ENCODE measurements around the gene CREB3L4.

Gene CREB3L4

GRCh38 chr1:153977250-153978240 lies 9.8 kb downstream of the CREB3L4 start, which contains the start of gene JTB (continued):
- TF ChIP-seq, protein P1, sequence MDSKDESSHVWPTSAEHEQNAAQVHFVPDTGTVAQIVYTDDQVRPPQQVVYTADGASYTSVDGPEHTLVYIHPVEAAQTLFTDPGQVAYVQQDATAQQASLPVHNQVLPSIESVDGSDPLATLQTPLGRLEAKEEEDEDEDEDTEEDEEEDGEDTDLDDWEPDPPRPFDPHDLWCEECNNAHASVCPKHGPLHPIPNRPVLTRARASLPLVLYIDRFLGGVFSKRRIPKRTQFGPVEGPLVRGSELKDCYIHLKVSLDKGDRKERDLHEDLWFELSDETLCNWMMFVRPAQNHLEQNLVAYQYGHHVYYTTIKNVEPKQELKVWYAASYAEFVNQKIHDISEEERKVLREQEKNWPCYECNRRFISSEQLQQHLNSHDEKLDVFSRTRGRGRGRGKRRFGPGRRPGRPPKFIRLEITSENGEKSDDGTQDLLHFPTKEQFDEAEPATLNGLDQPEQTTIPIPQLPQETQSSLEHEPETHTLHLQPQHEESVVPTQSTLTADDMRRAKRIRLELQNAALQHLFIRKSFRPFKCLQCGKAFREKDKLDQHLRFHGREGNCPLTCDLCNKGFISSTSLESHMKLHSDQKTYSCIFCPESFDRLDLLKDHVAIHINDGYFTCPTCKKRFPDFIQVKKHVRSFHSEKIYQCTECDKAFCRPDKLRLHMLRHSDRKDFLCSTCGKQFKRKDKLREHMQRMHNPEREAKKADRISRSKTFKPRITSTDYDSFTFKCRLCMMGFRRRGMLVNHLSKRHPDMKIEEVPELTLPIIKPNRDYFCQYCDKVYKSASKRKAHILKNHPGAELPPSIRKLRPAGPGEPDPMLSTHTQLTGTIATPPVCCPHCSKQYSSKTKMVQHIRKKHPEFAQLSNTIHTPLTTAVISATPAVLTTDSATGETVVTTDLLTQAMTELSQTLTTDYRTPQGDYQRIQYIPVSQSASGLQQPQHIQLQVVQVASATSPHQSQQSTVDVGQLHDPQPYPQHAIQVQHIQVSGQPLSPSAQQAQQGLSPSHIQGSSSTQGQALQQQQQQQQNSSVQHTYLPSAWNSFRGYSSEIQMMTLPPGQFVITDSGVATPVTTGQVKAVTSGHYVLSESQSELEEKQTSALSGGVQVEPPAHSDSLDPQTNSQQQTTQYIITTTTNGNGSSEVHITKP (tag by site-specific recombination; IDR thresholded peaks at IDR 0.05): peak; percentile 22
- TF ChIP-seq ZNF132 (tag by site-specific recombination; IDR thresholded peaks at IDR 0.05; ENCODE audit: borderline replicate concordance): no peak
- TF ChIP-seq, protein P2, sequence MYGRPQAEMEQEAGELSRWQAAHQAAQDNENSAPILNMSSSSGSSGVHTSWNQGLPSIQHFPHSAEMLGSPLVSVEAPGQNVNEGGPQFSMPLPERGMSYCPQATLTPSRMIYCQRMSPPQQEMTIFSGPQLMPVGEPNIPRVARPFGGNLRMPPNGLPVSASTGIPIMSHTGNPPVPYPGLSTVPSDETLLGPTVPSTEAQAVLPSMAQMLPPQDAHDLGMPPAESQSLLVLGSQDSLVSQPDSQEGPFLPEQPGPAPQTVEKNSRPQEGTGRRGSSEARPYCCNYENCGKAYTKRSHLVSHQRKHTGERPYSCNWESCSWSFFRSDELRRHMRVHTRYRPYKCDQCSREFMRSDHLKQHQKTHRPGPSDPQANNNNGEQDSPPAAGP (tag by site-specific recombination; IDR thresholded peaks at IDR 0.05): no peak
- TF ChIP-seq ZFP69B (tag by site-specific recombination; IDR thresholded peaks at IDR 0.05): 0 out of 2 replicates have a peak, but pooled peaks have one; percentile 12
- no peak for TF ChIP-seq ZNF658 (tag by site-specific recombination; IDR thresholded peaks at IDR 0.05)
- TF ChIP-seq RBAK (tag by site-specific recombination; IDR thresholded peaks at IDR 0.05): no peak
- no peak for TF ChIP-seq ZNF530 (tag by site-specific recombination; IDR thresholded peaks at IDR 0.05; ENCODE audit: low read depth)
- TF ChIP-seq ZNF302 (tag by site-specific recombination; IDR thresholded peaks at IDR 0.05; ENCODE audit: low read depth): no peak
- TF ChIP-seq SCRT1 (tag by site-specific recombination; IDR thresholded peaks at IDR 0.05; ENCODE audit: borderline replicate concordance): peak; percentile 91; the same call in 1 of the 2 replicates
- no peak for TF ChIP-seq ELK4 (IDR thresholded peaks at IDR 0.05; ENCODE audit: borderline replicate concordance, low read depth, low read length)
- TF ChIP-seq ZNF521 (tag by site-specific recombination; IDR thresholded peaks at IDR 0.05): no peak
- TF ChIP-seq ZNF670 (tag by site-specific recombination; IDR thresholded peaks at IDR 0.05; ENCODE audit: low read depth): no peak
- peak; percentile 46 for TF ChIP-seq SP2 (tag by site-specific recombination; IDR thresholded peaks at IDR 0.05)
- no peak for TF ChIP-seq ZNF580 (tag by site-specific recombination; IDR thresholded peaks at IDR 0.05)
- no peak for TF ChIP-seq ZNF223 (tag by site-specific recombination; IDR thresholded peaks at IDR 0.05)
- TF ChIP-seq ZSCAN23 (tag by site-specific recombination; IDR thresholded peaks at IDR 0.05): no peak
- no peak for TF ChIP-seq ZSCAN5A (tag by site-specific recombination; IDR thresholded peaks at IDR 0.05)
- TF ChIP-seq GFI1B (tag by site-specific recombination; IDR thresholded peaks at IDR 0.05): no peak
- TF ChIP-seq, protein P3, sequence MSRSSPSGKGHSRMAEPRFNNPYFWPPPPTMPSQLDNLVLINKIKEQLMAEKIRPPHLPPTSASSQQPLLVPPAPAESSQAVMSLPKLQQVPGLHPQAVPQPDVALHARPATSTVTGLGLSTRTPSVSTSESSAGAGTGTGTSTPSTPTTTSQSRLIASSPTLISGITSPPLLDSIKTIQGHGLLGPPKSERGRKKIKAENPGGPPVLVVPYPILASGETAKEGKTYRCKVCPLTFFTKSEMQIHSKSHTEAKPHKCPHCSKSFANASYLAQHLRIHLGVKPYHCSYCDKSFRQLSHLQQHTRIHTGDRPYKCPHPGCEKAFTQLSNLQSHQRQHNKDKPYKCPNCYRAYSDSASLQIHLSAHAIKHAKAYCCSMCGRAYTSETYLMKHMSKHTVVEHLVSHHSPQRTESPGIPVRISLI (tag by site-specific recombination; IDR thresholded peaks at IDR 0.05): no peak
- TF ChIP-seq REPIN1 (tag by site-specific recombination; IDR thresholded peaks at IDR 0.05; ENCODE audit: low read depth): no peak
- no peak for TF ChIP-seq ZNF777 (tag by site-specific recombination; IDR thresholded peaks at IDR 0.05; ENCODE audit: borderline replicate concordance)
- no peak for TF ChIP-seq HOXA7 (CRISPR knock-in tag; IDR thresholded peaks at IDR 0.05; ENCODE audit: borderline replicate concordance)
- no peak for TF ChIP-seq ZNF274 (IDR thresholded peaks at IDR 0.05; ENCODE audit: low read length)
- TF ChIP-seq ZNF274 (tag by site-specific recombination; IDR thresholded peaks at IDR 0.05; ENCODE audit: borderline replicate concordance): no peak
- no peak for TF ChIP-seq ZNF701 (tag by site-specific recombination; IDR thresholded peaks at IDR 0.05)
- no peak for TF ChIP-seq SALL2 (tag by site-specific recombination; IDR thresholded peaks at IDR 0.05; ENCODE audit: borderline replicate concordance)
- TF ChIP-seq EGR2 (tag by site-specific recombination; IDR thresholded peaks at IDR 0.05; ENCODE audit: low read depth): peak; percentile 56; the same call in 1 of the 2 replicates
- no peak for TF ChIP-seq ZNF433 (tag by site-specific recombination; IDR thresholded peaks at IDR 0.05; ENCODE audit: low read depth)
- TF ChIP-seq WT1 (tag by site-specific recombination; IDR thresholded peaks at IDR 0.05): no peak

Measured in HEK293 (cell line).